Measurements from ENCODE around the gene UBD.

Gene UBD

GRCh38 chr6:29522227-29522626 is 37.3 kb downstream of the UBD start:
- H3K4me1 ChIP-seq (ENCODE audit: insufficient read depth, low read length), result peaks cover 6% of the 10 kb centered on the region; the same call in 1 of the 2 replicates
- H3K9me3 ChIP-seq (ENCODE audit: control insufficient read depth, insufficient read depth, low read length), result peaks cover 14% of the 10 kb centered on the region; the same call in 1 of the 2 replicates
- H3K36me3 ChIP-seq (ENCODE audit: insufficient read depth, low read length), result no peaks in the 10 kb centered on the region
- no peak overlapping the region for H3K9ac ChIP-seq (ENCODE audit: low read depth, low read length)

GRCh38 chr6:29521006-29521680 is 38.4 kb downstream of the UBD start:
- peaks cover 14% of the 10 kb centered on the region; the same call in 1 of the 2 replicates for H3K9me3 ChIP-seq (ENCODE audit: control insufficient read depth, insufficient read depth, low read length)
- no peak overlapping the region for H3K9ac ChIP-seq (ENCODE audit: low read depth, low read length)
- H3K36me3 ChIP-seq (ENCODE audit: insufficient read depth, low read length), result no peaks in the 10 kb centered on the region
- peaks cover 6% of the 10 kb centered on the region; the same call in 1 of the 2 replicates for H3K4me1 ChIP-seq (ENCODE audit: insufficient read depth, low read length)

GRCh38 chr6:29520232-29520631 is 39.3 kb downstream of the UBD start:
- H3K9ac ChIP-seq (ENCODE audit: low read depth, low read length), result no peak overlapping the region
- peaks cover 6% of the 10 kb centered on the region; the same call in 1 of the 2 replicates for H3K4me1 ChIP-seq (ENCODE audit: insufficient read depth, low read length)
- peaks cover 14% of the 10 kb centered on the region; the same call in 1 of the 2 replicates for H3K9me3 ChIP-seq (ENCODE audit: control insufficient read depth, insufficient read depth, low read length)

GRCh38 chr6:29519291-29520010 is 40.1 kb downstream of the UBD start:
- H3K9me3 ChIP-seq (ENCODE audit: control insufficient read depth, insufficient read depth, low read length), result peaks cover 12% of the 10 kb centered on the region; the same call in 1 of the 2 replicates
- no peaks in the 10 kb centered on the region for H3K36me3 ChIP-seq (ENCODE audit: insufficient read depth, low read length)
- peaks cover under 1% of the 10 kb centered on the region; the same call in 1 of the 2 replicates for H3K4me1 ChIP-seq (ENCODE audit: insufficient read depth, low read length)
- no peak overlapping the region for H3K9ac ChIP-seq (ENCODE audit: low read depth, low read length)

More at GRCh38 chr6:29520232-29520631, 39.3 kb downstream of the UBD start:
- no peaks in the 10 kb centered on the region for H3K36me3 ChIP-seq (ENCODE audit: insufficient read depth, low read length)

GRCh38 chr6:29517728-29518440 is 41.6 kb downstream of the UBD start:
- Histone ChIP-seq H3K4me1 (ENCODE audit: insufficient read depth, low read length) (0 out of 2 replicates have a peak, but pooled peaks cover 2% of the 10 kb centered on the region), H3K9ac (ENCODE audit: low read depth, low read length) (no peak overlapping the region), H3K36me3 (ENCODE audit: insufficient read depth, low read length) (no peaks in the 10 kb centered on the region), H3K9me3 (ENCODE audit: control insufficient read depth, insufficient read depth, low read length) (0 out of 2 replicates have a peak, but pooled peaks cover 2% of the 10 kb centered on the region)

GRCh38 chr6:29517245-29517644 is 42.3 kb downstream of the UBD start:
- Histone ChIP-seq H3K36me3 (ENCODE audit: insufficient read depth, low read length) (no peaks in the 10 kb centered on the region), H3K4me1 (ENCODE audit: insufficient read depth, low read length) (0 out of 2 replicates have a peak, but pooled peaks cover 4% of the 10 kb centered on the region), H3K9ac (ENCODE audit: low read depth, low read length) (no peak overlapping the region), H3K9me3 (ENCODE audit: control insufficient read depth, insufficient read depth, low read length) (no peaks in the 10 kb centered on the region)

- H3K9me3 ChIP-seq (ENCODE audit: control insufficient read depth, insufficient read depth, low read length), result no peaks in the 10 kb centered on the region
- 0 out of 2 replicates have a peak, but pooled peaks cover 4% of the 10 kb centered on the region for H3K4me1 ChIP-seq (ENCODE audit: insufficient read depth, low read length)
- no peak overlapping the region for H3K9ac ChIP-seq (ENCODE audit: low read depth, low read length)
- no peaks in the 10 kb centered on the region for H3K36me3 ChIP-seq (ENCODE audit: insufficient read depth, low read length)
Observed at GRCh38 chr6:29516108-29516507, 43.4 kb downstream of the UBD start.

GRCh38 chr6:29510746-29511300 is 48.7 kb downstream of the UBD start:
- Histone ChIP-seq H3K36me3 (ENCODE audit: insufficient read depth, low read length) (no peaks in the 10 kb centered on the region), H3K4me1 (ENCODE audit: insufficient read depth, low read length) (0 out of 2 replicates have a peak, but pooled peaks cover 4% of the 10 kb centered on the region), H3K9ac (ENCODE audit: low read depth, low read length) (no peak overlapping the region), H3K9me3 (ENCODE audit: control insufficient read depth, insufficient read depth, low read length) (no peaks in the 10 kb centered on the region)

- 0 out of 2 replicates have a peak, but pooled peaks cover 4% of the 10 kb centered on the region for H3K4me1 ChIP-seq (ENCODE audit: insufficient read depth, low read length)
- H3K9me3 ChIP-seq (ENCODE audit: control insufficient read depth, insufficient read depth, low read length), result no peaks in the 10 kb centered on the region
- no peak overlapping the region for H3K9ac ChIP-seq (ENCODE audit: low read depth, low read length)
- H3K36me3 ChIP-seq (ENCODE audit: insufficient read depth, low read length), result no peaks in the 10 kb centered on the region
Observed at GRCh38 chr6:29510202-29510601, 49.3 kb downstream of the UBD start.

- Histone ChIP-seq H3K36me3 (ENCODE audit: insufficient read depth, low read length) (no peaks in the 10 kb centered on the region), H3K9ac (ENCODE audit: low read depth, low read length) (no peak overlapping the region), H3K9me3 (ENCODE audit: control insufficient read depth, insufficient read depth, low read length) (no peaks in the 10 kb centered on the region), H3K4me1 (ENCODE audit: insufficient read depth, low read length) (0 out of 2 replicates have a peak, but pooled peaks cover 4% of the 10 kb centered on the region)
Observed at GRCh38 chr6:29509711-29510110, 49.8 kb downstream of the UBD start.

- H3K9me3 ChIP-seq (ENCODE audit: control insufficient read depth, insufficient read depth, low read length), result no peaks in the 10 kb centered on the region
- no peak overlapping the region for H3K9ac ChIP-seq (ENCODE audit: low read depth, low read length)
- H3K4me1 ChIP-seq (ENCODE audit: insufficient read depth, low read length), result 0 out of 2 replicates have a peak, but pooled peaks cover 4% of the 10 kb centered on the region
- H3K36me3 ChIP-seq (ENCODE audit: insufficient read depth, low read length), result no peaks in the 10 kb centered on the region
Observed at GRCh38 chr6:29509239-29509638, 50.3 kb downstream of the UBD start.

GRCh38 chr6:29507319-29507718 is 52.2 kb downstream of the UBD start:
- Histone ChIP-seq H3K9ac (ENCODE audit: low read depth, low read length) (no peak overlapping the region), H3K9me3 (ENCODE audit: control insufficient read depth, insufficient read depth, low read length) (no peaks in the 10 kb centered on the region), H3K36me3 (ENCODE audit: insufficient read depth, low read length) (no peaks in the 10 kb centered on the region), H3K4me1 (ENCODE audit: insufficient read depth, low read length) (no peaks in the 10 kb centered on the region; the same call in 1 of the 2 replicates)

- no peaks in the 10 kb centered on the region; the same call in 1 of the 2 replicates for H3K4me1 ChIP-seq (ENCODE audit: insufficient read depth, low read length)
- H3K36me3 ChIP-seq (ENCODE audit: insufficient read depth, low read length), result no peaks in the 10 kb centered on the region
- H3K9ac ChIP-seq (ENCODE audit: low read depth, low read length), result no peak overlapping the region
Observed at GRCh38 chr6:29506446-29507067, 53.0 kb downstream of the UBD start.

More at GRCh38 chr6:29506446-29507067, 53.0 kb downstream of the UBD start:
- no peaks in the 10 kb centered on the region for H3K9me3 ChIP-seq (ENCODE audit: control insufficient read depth, insufficient read depth, low read length)
